ENCODE data around the gene ELAVL2. TPM values are rescaled to one million over a fixed set of nuclear protein-coding genes. Genes with fewer than 3 reads are reported as not detected.

Gene ELAVL2
- total and polyA plus RNA-seq, 2 donors: 0.07 to 0.33 TPM

DNA sequence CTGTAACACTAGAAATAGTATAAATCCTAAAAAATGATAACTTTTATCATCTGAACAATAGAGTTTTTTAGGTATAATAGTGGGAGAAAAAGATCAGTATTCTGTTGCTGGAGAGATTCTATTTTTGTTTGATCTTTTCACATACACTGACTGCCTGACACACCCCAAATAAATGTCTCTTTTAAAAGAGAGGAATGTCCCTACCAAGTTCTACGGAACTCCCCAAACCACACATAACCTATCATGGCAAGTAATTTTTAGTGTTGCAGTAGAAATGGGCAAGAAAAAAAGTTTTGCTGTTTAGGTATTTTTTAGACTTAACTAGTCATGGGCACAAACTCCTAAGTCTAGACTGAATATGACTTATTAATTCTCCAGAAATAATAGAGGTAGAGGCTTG, 139.1 kb downstream of the ELAVL2 start:
- Histone ChIP-seq H3K27me3 (ENCODE audit: control insufficient read depth in 2 of 2, insufficient read depth in 1 of 2, low read length in 1 of 2) (no peaks in the 10 kb centered on the region), H3K4me1 (ENCODE audit: control insufficient read depth in 2 of 2, insufficient read depth in 2 of 2, low read length in 2 of 2) (no peaks in the 10 kb centered on the region), H3K9me3 (ENCODE audit: control insufficient read depth in 2 of 2, insufficient read depth in 1 of 2, low read length in 1 of 2) (no peaks in the 10 kb centered on the region), H3K4me3 (ENCODE audit: low read length in 2 of 2) (no peak overlapping the region), H3K27ac (ENCODE audit: low read depth in 1 of 2, low read length in 1 of 2) (no peak overlapping the region), H3K36me3 (ENCODE audit: control insufficient read depth in 2 of 2, insufficient read depth in 2 of 2, low read length in 1 of 2) (no peaks in the 10 kb centered on the region)
- no peak for DNase-seq (ENCODE audit: low read depth in 6 of 9, low spot score in 9 of 9)
- WGBS: 94% methylated on average over 1 of the region's 1 CpG

DNA sequence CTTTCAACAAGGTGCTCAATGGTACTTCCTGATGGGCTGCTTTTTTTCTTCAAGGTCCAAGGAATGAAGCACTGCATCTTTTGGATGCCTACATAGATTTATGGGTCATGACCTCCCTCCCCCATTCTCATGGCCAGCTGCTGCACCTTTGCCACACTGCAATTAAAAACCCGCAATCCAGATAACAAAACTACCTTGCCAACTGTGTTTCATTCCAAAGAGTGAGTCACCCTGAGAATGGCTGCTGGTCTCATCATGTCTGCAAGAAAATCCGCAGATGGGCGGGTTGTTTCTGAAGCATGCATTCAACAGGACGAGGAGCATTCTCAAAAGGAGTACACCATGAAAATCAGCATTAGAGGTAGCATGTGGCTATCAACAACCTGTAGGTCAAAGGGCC, 139.8 kb downstream of the ELAVL2 start:
- no peaks in the 10 kb centered on the region for H3K36me3 ChIP-seq (ENCODE audit: control insufficient read depth in 2 of 2, insufficient read depth in 2 of 2, low read length in 1 of 2)
- WGBS: 87% methylated on average over 4 of the region's 4 CpGs
- no peaks in the 10 kb centered on the region for H3K4me1 ChIP-seq (ENCODE audit: control insufficient read depth in 2 of 2, insufficient read depth in 2 of 2, low read length in 2 of 2)
- no peaks in the 10 kb centered on the region for H3K9me3 ChIP-seq (ENCODE audit: control insufficient read depth in 2 of 2, insufficient read depth in 1 of 2, low read length in 1 of 2)
- no peaks in the 10 kb centered on the region for H3K27me3 ChIP-seq (ENCODE audit: control insufficient read depth in 2 of 2, insufficient read depth in 1 of 2, low read length in 1 of 2)
- H3K27ac ChIP-seq (ENCODE audit: low read depth in 1 of 2, low read length in 1 of 2): no peak overlapping the region
- no peak overlapping the region for H3K4me3 ChIP-seq (ENCODE audit: low read length in 2 of 2)
- DNase-seq (ENCODE audit: low read depth in 6 of 9, low spot score in 9 of 9): no peak

DNA sequence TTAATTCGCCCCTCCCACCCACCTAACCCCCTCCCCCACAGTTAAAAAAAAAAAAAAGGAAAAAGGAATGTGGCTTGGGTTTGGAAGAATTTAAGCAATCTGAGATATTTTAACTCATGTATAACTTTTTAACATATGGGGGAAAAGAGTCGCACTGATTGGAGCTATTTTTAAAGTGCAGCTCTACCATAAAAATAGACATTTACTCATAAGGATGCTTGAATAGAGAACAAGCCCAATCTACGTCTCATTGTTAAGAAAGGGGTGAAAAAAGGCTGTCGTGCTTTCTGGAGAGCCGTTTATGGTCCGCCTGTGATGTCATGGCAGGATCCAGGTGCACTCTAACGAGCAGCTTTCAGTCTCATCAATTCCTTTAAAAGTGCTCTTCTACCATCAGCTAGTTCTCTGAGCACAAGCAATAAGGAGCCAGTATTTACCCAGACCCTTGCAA, 142.4 kb downstream of the ELAVL2 start:
- H3K9me3 ChIP-seq (ENCODE audit: control insufficient read depth in 2 of 2, insufficient read depth in 1 of 2, low read length in 1 of 2): no peaks in the 10 kb centered on the region
- H3K27me3 ChIP-seq (ENCODE audit: control insufficient read depth in 2 of 2, insufficient read depth in 1 of 2, low read length in 1 of 2): no peaks in the 10 kb centered on the region
- H3K27ac ChIP-seq (ENCODE audit: low read depth in 1 of 2, low read length in 1 of 2): no peak overlapping the region
- no peaks in the 10 kb centered on the region for H3K4me1 ChIP-seq (ENCODE audit: control insufficient read depth in 2 of 2, insufficient read depth in 2 of 2, low read length in 2 of 2)
- no peak overlapping the region for H3K4me3 ChIP-seq (ENCODE audit: low read length in 2 of 2)
- no peak for DNase-seq (ENCODE audit: low read depth in 6 of 9, low spot score in 9 of 9)
- H3K36me3 ChIP-seq (ENCODE audit: control insufficient read depth in 2 of 2, insufficient read depth in 2 of 2, low read length in 1 of 2): no peaks in the 10 kb centered on the region
- WGBS: 80% methylated on average over 7 of the region's 7 CpGs

DNA sequence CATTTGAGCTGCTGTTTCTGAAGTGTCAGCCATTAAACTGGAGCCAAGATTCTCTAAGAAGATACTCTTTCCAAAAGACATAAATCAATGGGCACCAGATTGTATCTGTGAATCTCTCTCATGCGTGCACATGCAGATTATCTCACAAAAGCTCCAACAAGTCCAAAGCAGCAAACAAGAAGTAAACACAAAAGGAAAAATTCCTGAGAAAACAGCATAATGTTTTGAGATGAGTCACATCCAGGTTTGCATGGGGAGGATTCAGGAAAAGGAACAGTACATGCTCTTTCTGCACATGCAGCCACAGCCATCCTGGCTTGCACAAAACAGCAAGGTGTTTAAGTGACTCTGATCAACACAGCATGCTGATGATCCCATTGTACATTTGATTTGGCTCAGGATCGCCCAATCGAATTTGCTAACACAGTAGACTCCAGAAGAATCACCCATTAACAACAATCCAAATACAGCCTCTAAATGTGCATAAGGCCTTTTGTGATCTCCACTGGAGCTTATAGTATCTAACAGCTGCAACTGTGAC, 143.1 kb downstream of the ELAVL2 start:
- Histone ChIP-seq H3K27ac (ENCODE audit: low read depth in 1 of 2, low read length in 1 of 2) (no peak overlapping the region), H3K36me3 (ENCODE audit: control insufficient read depth in 2 of 2, insufficient read depth in 2 of 2, low read length in 1 of 2) (no peaks in the 10 kb centered on the region), H3K4me1 (ENCODE audit: control insufficient read depth in 2 of 2, insufficient read depth in 2 of 2, low read length in 2 of 2) (no peaks in the 10 kb centered on the region), H3K27me3 (ENCODE audit: control insufficient read depth in 2 of 2, insufficient read depth in 1 of 2, low read length in 1 of 2) (no peaks in the 10 kb centered on the region), H3K4me3 (ENCODE audit: low read length in 2 of 2) (no peak overlapping the region), H3K9me3 (ENCODE audit: control insufficient read depth in 2 of 2, insufficient read depth in 1 of 2, low read length in 1 of 2) (no peaks in the 10 kb centered on the region)
- no peak for DNase-seq (ENCODE audit: low read depth in 6 of 9, low spot score in 9 of 9)
- WGBS: 89% methylated on average over 3 of the region's 3 CpGs

DNA sequence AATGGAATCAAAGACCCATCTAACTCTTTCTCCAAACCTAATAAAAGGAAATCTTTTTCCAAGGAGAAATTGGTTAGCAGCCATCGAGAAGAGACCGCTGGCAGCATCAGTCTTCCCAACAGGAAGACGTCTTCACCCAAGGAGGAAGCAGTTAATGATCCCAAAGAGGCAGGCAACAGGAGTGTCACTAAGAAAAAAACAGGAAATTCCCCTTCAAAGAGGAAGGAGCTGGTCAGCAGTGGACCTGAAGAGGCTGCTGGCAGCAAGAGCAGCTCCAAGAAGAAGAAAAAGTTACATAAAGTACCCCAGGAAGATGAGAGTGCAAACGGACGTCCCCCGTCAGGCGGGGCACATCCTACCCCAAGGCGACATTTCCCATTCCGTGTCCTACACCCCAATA, 143.7 kb downstream of the ELAVL2 start:
- no peak for DNase-seq (ENCODE audit: low read depth in 6 of 9, low spot score in 9 of 9)
- H3K4me1 ChIP-seq (ENCODE audit: control insufficient read depth in 2 of 2, insufficient read depth in 2 of 2, low read length in 2 of 2): no peaks in the 10 kb centered on the region
- no peak overlapping the region for H3K27ac ChIP-seq (ENCODE audit: low read depth in 1 of 2, low read length in 1 of 2)
- no peaks in the 10 kb centered on the region for H3K27me3 ChIP-seq (ENCODE audit: control insufficient read depth in 2 of 2, insufficient read depth in 1 of 2, low read length in 1 of 2)
- no peaks in the 10 kb centered on the region for H3K9me3 ChIP-seq (ENCODE audit: control insufficient read depth in 2 of 2, insufficient read depth in 1 of 2, low read length in 1 of 2)
- no peaks in the 10 kb centered on the region for H3K36me3 ChIP-seq (ENCODE audit: control insufficient read depth in 2 of 2, insufficient read depth in 2 of 2, low read length in 1 of 2)
- 13% methylated on average over 9 of the region's 9 CpGs for WGBS
- H3K4me3 ChIP-seq (ENCODE audit: low read length in 2 of 2): no peak overlapping the region

DNA sequence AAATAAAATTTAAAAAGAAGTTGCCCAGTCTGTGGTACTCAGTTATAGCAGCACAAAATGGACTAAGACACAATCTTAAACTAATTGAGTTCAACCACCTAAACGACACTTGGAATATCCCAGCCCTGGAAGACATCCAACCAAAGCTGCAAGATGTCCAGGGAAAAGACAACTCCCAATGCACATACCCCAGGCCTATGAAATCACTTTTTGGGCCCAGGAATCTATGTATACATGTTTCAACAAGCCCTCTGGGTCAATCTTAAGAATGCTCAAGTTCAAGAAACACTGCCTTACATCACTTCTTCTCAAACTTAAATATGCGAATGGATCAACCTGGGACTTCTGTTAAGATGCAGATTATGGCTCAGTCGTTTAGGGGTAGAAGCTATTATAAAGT, 148.6 kb downstream of the ELAVL2 start:
- no peak for DNase-seq (ENCODE audit: low read depth in 6 of 9, low spot score in 9 of 9)

DNA sequence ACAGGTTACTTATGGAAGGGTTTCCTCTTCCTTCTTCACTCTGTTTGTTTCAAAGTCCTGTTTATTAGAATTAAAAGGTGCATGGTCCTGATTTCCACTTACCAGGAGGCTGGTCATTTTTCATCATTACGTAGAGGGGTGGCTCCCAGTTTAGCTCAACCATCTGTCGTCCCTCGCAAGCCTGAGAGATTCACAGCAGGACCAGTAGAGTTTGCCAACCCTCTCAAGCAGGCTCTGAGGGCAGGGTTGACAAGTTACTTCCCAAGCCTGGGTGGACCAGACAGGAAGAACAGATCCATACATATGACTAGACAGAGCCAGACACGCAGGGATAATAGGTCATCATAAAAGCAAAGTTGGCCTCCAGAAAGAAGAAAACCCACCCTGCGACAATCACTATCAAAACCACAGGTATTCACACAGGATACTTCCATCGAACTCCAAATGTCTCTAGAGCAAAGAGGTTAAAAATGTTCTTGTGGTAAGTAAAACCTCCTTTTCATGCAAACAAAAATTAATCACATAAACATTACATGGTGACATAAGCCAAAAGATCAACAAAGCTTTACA, 151.9 kb downstream of the ELAVL2 start:
- H3K9me3 ChIP-seq (ENCODE audit: control insufficient read depth in 2 of 2, insufficient read depth in 1 of 2, low read length in 1 of 2): no peaks in the 10 kb centered on the region
- DNase-seq (ENCODE audit: low read depth in 6 of 9, low spot score in 9 of 9): no peak
- H3K27me3 ChIP-seq (ENCODE audit: control insufficient read depth in 2 of 2, insufficient read depth in 1 of 2, low read length in 1 of 2): no peaks in the 10 kb centered on the region
- no peak overlapping the region for H3K27ac ChIP-seq (ENCODE audit: low read depth in 1 of 2, low read length in 1 of 2)
- WGBS: 96% methylated on average over 6 of the region's 6 CpGs
- no peaks in the 10 kb centered on the region for H3K4me1 ChIP-seq (ENCODE audit: control insufficient read depth in 2 of 2, insufficient read depth in 2 of 2, low read length in 2 of 2)
- no peaks in the 10 kb centered on the region for H3K36me3 ChIP-seq (ENCODE audit: control insufficient read depth in 2 of 2, insufficient read depth in 2 of 2, low read length in 1 of 2)
- H3K4me3 ChIP-seq (ENCODE audit: low read length in 2 of 2): no peak overlapping the region

More for the DNA sequence above, 148.6 kb downstream of the ELAVL2 start:
- Histone ChIP-seq H3K27ac (ENCODE audit: low read depth in 1 of 2, low read length in 1 of 2) (no peak overlapping the region), H3K36me3 (ENCODE audit: control insufficient read depth in 2 of 2, insufficient read depth in 2 of 2, low read length in 1 of 2) (no peaks in the 10 kb centered on the region), H3K4me1 (ENCODE audit: control insufficient read depth in 2 of 2, insufficient read depth in 2 of 2, low read length in 2 of 2) (no peaks in the 10 kb centered on the region), H3K9me3 (ENCODE audit: control insufficient read depth in 2 of 2, insufficient read depth in 1 of 2, low read length in 1 of 2) (no peaks in the 10 kb centered on the region), H3K27me3 (ENCODE audit: control insufficient read depth in 2 of 2, insufficient read depth in 1 of 2, low read length in 1 of 2) (no peaks in the 10 kb centered on the region), H3K4me3 (ENCODE audit: low read length in 2 of 2) (no peak overlapping the region)
- 91% methylated on average over 3 of the region's 3 CpGs for WGBS

DNA sequence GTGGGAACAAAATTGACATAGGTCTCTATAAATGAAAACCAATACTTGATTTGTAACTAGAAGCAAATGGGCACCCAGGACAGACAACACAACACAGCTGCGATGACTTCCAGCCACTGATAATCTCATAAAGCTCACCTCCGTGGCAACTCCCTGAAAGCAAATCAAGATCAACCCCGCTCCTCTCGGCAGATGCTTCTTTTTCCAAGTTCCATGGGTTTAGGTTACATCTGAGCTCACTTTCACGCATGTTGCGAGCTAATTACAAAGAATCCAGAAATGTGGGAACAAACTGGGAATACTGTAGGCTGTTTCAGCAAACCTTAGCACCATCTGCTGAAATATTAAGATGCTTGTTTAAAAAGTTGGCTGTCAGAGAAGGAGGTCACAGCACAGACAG, 153.9 kb downstream of the ELAVL2 start:
- H3K36me3 ChIP-seq (ENCODE audit: control insufficient read depth in 2 of 2, insufficient read depth in 2 of 2, low read length in 1 of 2): no peaks in the 10 kb centered on the region
- no peaks in the 10 kb centered on the region for H3K4me1 ChIP-seq (ENCODE audit: control insufficient read depth in 2 of 2, insufficient read depth in 2 of 2, low read length in 2 of 2)
- H3K4me3 ChIP-seq (ENCODE audit: low read length in 2 of 2): no peak overlapping the region
- no peak overlapping the region for H3K27ac ChIP-seq (ENCODE audit: low read depth in 1 of 2, low read length in 1 of 2)
- no peak for DNase-seq (ENCODE audit: low read depth in 6 of 9, low spot score in 9 of 9)
- 88% methylated on average over 6 of the region's 6 CpGs for WGBS
- no peaks in the 10 kb centered on the region for H3K9me3 ChIP-seq (ENCODE audit: control insufficient read depth in 2 of 2, insufficient read depth in 1 of 2, low read length in 1 of 2)
- no peaks in the 10 kb centered on the region for H3K27me3 ChIP-seq (ENCODE audit: control insufficient read depth in 2 of 2, insufficient read depth in 1 of 2, low read length in 1 of 2)

DNA sequence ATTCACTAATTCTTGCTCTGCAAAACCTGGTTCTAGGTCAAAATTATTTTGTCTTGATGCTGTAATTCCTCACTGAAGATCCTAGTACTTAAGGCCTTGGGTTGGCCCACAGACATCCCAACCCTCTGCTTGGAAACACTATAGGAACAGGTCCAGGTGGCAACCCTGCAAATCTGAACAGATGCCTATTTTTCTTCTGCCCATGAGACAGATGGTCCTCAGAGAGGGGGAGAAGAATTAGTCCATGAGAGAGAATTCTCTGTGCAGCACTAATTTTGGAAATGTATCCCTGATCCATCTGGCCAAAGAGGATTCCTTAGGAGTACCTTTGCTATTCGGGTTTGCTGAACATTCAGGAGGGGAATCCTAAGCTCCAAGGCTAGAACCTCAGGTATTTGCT, 156.3 kb downstream of the ELAVL2 start:
- no peaks in the 10 kb centered on the region for H3K9me3 ChIP-seq (ENCODE audit: control insufficient read depth in 2 of 2, insufficient read depth in 1 of 2, low read length in 1 of 2)
- DNase-seq (ENCODE audit: low read depth in 6 of 9, low spot score in 9 of 9): no peak
- no peak overlapping the region for H3K4me3 ChIP-seq (ENCODE audit: low read length in 2 of 2)
- 94% methylated on average over 1 of the region's 1 CpG for WGBS
- H3K36me3 ChIP-seq (ENCODE audit: control insufficient read depth in 2 of 2, insufficient read depth in 2 of 2, low read length in 1 of 2): no peaks in the 10 kb centered on the region
- no peaks in the 10 kb centered on the region for H3K27me3 ChIP-seq (ENCODE audit: control insufficient read depth in 2 of 2, insufficient read depth in 1 of 2, low read length in 1 of 2)
- H3K27ac ChIP-seq (ENCODE audit: low read depth in 1 of 2, low read length in 1 of 2): no peak overlapping the region
- H3K4me1 ChIP-seq (ENCODE audit: control insufficient read depth in 2 of 2, insufficient read depth in 2 of 2, low read length in 2 of 2): no peaks in the 10 kb centered on the region
